Measurements from ENCODE around the gene CCDC8. TPM values are rescaled to one million over a fixed set of nuclear protein-coding genes. Genes with fewer than 3 reads are reported as not detected.

The CCDC8 gene
- total RNA-seq, 2 experiments from 2014 or later: not detected

- ATAC-seq (ENCODE audit: poor library complexity): no peak
- DNase-seq: peak in 1 of 14 experiments; percentile 24
- Histone ChIP-seq H3K27ac (ENCODE audit: low read depth in 1 of 2, low read length in 2 of 2) (no peak overlapping the region), H3K36me3 (ENCODE audit: insufficient read depth, low read length) (peaks cover 78% of the 10 kb centered on the region), H3K4me3 (ENCODE audit: low read length) (no peak overlapping the region), H3K9me3 (ENCODE audit: control insufficient read depth in 1 of 2, insufficient read depth in 1 of 2, low read length in 2 of 2) (no peaks in the 10 kb centered on the region), H3K27me3 (ENCODE audit: control insufficient read depth in 1 of 2, insufficient read depth in 2 of 2, low read length in 2 of 2) (no peaks in the 10 kb centered on the region), H3K4me1 (ENCODE audit: insufficient read depth, low read length) (no peaks in the 10 kb centered on the region)
- Mint-ChIP-seq H3K27me3 (no peaks in the 10 kb centered on the region), H3K36me3 (ENCODE audit: low read depth) (peaks cover 91% of the 10 kb centered on the region), H3K4me1 (ENCODE audit: low read depth) (no peaks in the 10 kb centered on the region), H3K4me3 (no peak overlapping the region), H3K9me3 (no peaks in the 10 kb centered on the region), H3K27ac (no peak overlapping the region)
- intact Hi-C loops (cut with DNase I, micrococcal nuclease): no loop called here
- POLR2A ChIA-PET: no interaction called here
- CTCF ChIA-PET: interaction anchor here (0.5 to 1.3 kb wide), 3 partner anchors 10 to 15 kb away, joined by 3 to 4 read pairs (median 3); no protein-coding TSS in a partner anchor
- TF ChIP-seq CTCF (IDR thresholded peaks at IDR 0.05): no peak
Observed at GRCh38 chr19:46384396-46384795, 29.0 kb downstream of the CCDC8 start.

DNA sequence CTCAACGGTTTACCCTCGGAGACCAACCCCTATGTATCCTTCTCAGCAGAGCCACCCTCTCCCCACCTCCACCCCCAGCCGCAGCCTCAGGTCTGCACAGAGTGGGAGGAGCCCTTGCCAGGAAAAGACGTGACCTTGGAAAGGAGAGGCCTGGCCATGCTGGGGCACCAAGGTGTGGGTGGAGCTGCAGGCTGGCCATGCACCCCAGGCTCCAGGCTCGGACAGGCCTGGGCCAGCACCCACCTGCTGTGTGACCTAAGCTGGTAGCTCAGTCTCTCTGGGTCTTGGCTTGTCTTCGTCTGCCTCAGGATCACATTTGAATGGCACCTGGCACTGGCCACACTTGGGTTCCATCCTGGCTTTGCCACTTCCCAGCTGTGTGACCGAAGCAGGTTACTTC, 29.5 kb downstream of the CCDC8 start:
- peaks cover 90% of the 10 kb centered on the region for H3K36me3 Mint-ChIP-seq (ENCODE audit: low read depth)

DNA sequence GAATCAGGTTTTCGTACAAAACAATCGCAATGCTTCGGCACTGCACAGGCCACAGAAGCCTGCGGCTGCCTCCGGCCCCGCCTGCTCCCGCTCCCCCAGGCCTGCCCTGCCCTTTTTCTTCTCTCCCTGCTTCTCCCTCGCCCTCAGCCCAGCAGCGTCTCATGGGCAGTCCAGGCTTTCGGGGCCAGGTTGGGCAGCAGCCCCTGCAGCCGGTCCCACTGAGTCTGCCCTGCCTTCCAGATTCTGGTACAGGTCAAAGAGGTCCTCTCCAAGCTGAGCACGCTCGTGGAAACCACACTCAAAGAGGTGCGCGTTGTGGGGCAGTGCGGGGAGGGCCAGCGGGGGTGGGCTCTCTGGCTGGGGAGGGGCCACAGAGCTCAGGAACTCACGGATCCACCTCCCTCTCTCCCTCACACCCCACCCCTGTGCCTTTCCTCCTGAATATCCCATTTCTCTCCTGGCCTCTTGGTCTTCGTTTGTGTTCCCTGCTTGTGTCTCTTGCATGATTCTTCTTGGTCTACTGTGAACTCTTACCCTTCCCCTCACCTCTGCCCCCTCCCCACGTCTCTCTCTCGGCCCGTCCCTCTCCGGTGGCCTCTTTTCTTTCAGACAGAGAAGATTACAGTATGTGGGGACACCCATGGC, 30.1 kb downstream of the CCDC8 start:
- H3K4me3 Mint-ChIP-seq: no peak overlapping the region
- DNase-seq (no peak), ATAC-seq (ENCODE audit: poor library complexity) (no peak)
- Histone ChIP-seq H3K27ac (ENCODE audit: low read depth in 1 of 2, low read length in 2 of 2) (no peak overlapping the region), H3K9me3 (ENCODE audit: control insufficient read depth in 1 of 2, insufficient read depth in 1 of 2, low read length in 2 of 2) (no peaks in the 10 kb centered on the region), H3K4me1 (ENCODE audit: insufficient read depth, low read length) (no peaks in the 10 kb centered on the region), H3K36me3 (ENCODE audit: insufficient read depth, low read length) (peaks cover 77% of the 10 kb centered on the region), H3K27me3 (ENCODE audit: control insufficient read depth in 1 of 2, insufficient read depth in 2 of 2, low read length in 2 of 2) (no peaks in the 10 kb centered on the region), H3K4me3 (ENCODE audit: low read length) (no peak overlapping the region)
- H3K36me3 Mint-ChIP-seq (ENCODE audit: low read depth): peaks cover 90% of the 10 kb centered on the region
- no peaks in the 10 kb centered on the region for H3K27me3 Mint-ChIP-seq
- H3K9me3 Mint-ChIP-seq: no peaks in the 10 kb centered on the region
- intact Hi-C loops (cut with DNase I, micrococcal nuclease): no loop called here
- CTCF ChIA-PET: interaction anchor here (1.3 kb wide), 1 partner anchor 13 kb away, joined by 4 read pairs; no protein-coding TSS in a partner anchor
- no peak overlapping the region for H3K27ac Mint-ChIP-seq
- POLR2A ChIA-PET: no interaction called here
- no peaks in the 10 kb centered on the region for H3K4me1 Mint-ChIP-seq (ENCODE audit: low read depth)
- no peak for TF ChIP-seq CTCF (IDR thresholded peaks at IDR 0.05)

More for the DNA sequence above, 29.5 kb downstream of the CCDC8 start:
- POLR2A ChIA-PET: no interaction called here
- no peaks in the 10 kb centered on the region for H3K27me3 Mint-ChIP-seq
- no peaks in the 10 kb centered on the region for H3K4me1 Mint-ChIP-seq (ENCODE audit: low read depth)
- H3K36me3 ChIP-seq (ENCODE audit: insufficient read depth, low read length): peaks cover 78% of the 10 kb centered on the region
- H3K27ac Mint-ChIP-seq: no peak overlapping the region
- H3K4me3 Mint-ChIP-seq: no peak overlapping the region
- H3K9me3 Mint-ChIP-seq: no peaks in the 10 kb centered on the region
- intact Hi-C loops (cut with DNase I, micrococcal nuclease): no loop called here
- H3K4me1 ChIP-seq (ENCODE audit: insufficient read depth, low read length): no peaks in the 10 kb centered on the region
- CTCF ChIA-PET: interaction anchor here (0.6 to 1.3 kb wide), 2 partner anchors 12 to 15 kb away, joined by 3 to 4 read pairs; no protein-coding TSS in a partner anchor
- no peaks in the 10 kb centered on the region for H3K27me3 ChIP-seq (ENCODE audit: control insufficient read depth in 1 of 2, insufficient read depth in 2 of 2, low read length in 2 of 2)
- ATAC-seq (ENCODE audit: poor library complexity): no peak
- no peaks in the 10 kb centered on the region for H3K9me3 ChIP-seq (ENCODE audit: control insufficient read depth in 1 of 2, insufficient read depth in 1 of 2, low read length in 2 of 2)
- no peak overlapping the region for H3K27ac ChIP-seq (ENCODE audit: low read depth in 1 of 2, low read length in 2 of 2)
- no peak for TF ChIP-seq CTCF (IDR thresholded peaks at IDR 0.05)
- DNase-seq: peak in 1 of 14 experiments; percentile 14
- no peak overlapping the region for H3K4me3 ChIP-seq (ENCODE audit: low read length)
